ENCODE data around the gene WFDC2.

DNA sequence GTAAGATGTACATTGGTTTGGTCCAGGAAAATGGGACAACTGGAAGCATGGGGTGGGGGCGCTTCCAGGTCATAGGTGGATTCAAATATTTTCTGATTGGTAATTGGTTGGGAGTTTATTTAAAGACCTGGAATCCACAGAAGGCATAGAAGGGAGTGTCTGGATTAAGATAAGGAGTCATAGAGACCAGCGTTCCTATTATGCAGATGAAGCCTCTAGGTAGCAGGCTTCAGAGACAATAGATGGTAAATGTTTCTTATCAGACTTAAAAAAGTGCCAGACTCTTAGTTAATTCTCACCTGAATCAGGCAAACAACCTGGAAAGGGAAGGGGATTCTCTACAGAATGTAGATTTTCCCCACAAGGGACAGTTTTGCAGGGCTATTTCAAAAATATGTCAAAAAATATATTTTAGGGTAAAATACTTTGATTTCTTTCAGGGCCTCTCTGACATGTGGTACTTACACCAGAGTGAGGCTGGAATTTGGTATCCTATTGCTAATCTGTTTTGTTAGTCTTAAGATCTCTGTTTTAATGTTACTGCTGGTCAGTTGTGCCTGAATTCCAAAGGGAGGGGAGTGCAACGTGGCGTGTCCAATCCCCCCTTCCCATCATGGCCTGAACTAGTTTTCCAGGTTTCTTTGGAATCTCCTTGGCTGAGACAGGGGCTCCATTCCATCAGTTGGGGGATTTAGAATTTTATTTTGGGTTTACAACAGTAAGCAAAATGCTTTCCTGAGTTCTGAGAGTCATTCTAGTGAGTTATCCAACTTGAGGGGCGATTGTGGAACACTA is 28.5 kb upstream of the WFDC2 start:
- TF ChIP-seq SP4 (IDR thresholded peaks at IDR 0.05; ENCODE audit: low read length) (no peak), YY1 (IDR thresholded peaks at IDR 0.05; ENCODE audit: low read depth, low read length) (no peak), POLR2A (IDR thresholded peaks at IDR 0.05; ENCODE audit: control extremely low read depth in 1 of 2, low read depth in 2 of 2, low read length in 2 of 2) (no peak), RBBP5 (IDR thresholded peaks at IDR 0.05; ENCODE audit: borderline replicate concordance, low read depth, low read length) (no peak), POLR2AphosphoS5 (IDR thresholded peaks at IDR 0.05; ENCODE audit: low read depth, low read length) (no peak), SAP30 (IDR thresholded peaks at IDR 0.05; ENCODE audit: insufficient read depth, insufficient replicate concordance, low read length) (no peak), MAFK (IDR thresholded peaks at IDR 0.05; ENCODE audit: low read depth, low read length) (no peak)
- TF ChIP-seq, protein P1, sequence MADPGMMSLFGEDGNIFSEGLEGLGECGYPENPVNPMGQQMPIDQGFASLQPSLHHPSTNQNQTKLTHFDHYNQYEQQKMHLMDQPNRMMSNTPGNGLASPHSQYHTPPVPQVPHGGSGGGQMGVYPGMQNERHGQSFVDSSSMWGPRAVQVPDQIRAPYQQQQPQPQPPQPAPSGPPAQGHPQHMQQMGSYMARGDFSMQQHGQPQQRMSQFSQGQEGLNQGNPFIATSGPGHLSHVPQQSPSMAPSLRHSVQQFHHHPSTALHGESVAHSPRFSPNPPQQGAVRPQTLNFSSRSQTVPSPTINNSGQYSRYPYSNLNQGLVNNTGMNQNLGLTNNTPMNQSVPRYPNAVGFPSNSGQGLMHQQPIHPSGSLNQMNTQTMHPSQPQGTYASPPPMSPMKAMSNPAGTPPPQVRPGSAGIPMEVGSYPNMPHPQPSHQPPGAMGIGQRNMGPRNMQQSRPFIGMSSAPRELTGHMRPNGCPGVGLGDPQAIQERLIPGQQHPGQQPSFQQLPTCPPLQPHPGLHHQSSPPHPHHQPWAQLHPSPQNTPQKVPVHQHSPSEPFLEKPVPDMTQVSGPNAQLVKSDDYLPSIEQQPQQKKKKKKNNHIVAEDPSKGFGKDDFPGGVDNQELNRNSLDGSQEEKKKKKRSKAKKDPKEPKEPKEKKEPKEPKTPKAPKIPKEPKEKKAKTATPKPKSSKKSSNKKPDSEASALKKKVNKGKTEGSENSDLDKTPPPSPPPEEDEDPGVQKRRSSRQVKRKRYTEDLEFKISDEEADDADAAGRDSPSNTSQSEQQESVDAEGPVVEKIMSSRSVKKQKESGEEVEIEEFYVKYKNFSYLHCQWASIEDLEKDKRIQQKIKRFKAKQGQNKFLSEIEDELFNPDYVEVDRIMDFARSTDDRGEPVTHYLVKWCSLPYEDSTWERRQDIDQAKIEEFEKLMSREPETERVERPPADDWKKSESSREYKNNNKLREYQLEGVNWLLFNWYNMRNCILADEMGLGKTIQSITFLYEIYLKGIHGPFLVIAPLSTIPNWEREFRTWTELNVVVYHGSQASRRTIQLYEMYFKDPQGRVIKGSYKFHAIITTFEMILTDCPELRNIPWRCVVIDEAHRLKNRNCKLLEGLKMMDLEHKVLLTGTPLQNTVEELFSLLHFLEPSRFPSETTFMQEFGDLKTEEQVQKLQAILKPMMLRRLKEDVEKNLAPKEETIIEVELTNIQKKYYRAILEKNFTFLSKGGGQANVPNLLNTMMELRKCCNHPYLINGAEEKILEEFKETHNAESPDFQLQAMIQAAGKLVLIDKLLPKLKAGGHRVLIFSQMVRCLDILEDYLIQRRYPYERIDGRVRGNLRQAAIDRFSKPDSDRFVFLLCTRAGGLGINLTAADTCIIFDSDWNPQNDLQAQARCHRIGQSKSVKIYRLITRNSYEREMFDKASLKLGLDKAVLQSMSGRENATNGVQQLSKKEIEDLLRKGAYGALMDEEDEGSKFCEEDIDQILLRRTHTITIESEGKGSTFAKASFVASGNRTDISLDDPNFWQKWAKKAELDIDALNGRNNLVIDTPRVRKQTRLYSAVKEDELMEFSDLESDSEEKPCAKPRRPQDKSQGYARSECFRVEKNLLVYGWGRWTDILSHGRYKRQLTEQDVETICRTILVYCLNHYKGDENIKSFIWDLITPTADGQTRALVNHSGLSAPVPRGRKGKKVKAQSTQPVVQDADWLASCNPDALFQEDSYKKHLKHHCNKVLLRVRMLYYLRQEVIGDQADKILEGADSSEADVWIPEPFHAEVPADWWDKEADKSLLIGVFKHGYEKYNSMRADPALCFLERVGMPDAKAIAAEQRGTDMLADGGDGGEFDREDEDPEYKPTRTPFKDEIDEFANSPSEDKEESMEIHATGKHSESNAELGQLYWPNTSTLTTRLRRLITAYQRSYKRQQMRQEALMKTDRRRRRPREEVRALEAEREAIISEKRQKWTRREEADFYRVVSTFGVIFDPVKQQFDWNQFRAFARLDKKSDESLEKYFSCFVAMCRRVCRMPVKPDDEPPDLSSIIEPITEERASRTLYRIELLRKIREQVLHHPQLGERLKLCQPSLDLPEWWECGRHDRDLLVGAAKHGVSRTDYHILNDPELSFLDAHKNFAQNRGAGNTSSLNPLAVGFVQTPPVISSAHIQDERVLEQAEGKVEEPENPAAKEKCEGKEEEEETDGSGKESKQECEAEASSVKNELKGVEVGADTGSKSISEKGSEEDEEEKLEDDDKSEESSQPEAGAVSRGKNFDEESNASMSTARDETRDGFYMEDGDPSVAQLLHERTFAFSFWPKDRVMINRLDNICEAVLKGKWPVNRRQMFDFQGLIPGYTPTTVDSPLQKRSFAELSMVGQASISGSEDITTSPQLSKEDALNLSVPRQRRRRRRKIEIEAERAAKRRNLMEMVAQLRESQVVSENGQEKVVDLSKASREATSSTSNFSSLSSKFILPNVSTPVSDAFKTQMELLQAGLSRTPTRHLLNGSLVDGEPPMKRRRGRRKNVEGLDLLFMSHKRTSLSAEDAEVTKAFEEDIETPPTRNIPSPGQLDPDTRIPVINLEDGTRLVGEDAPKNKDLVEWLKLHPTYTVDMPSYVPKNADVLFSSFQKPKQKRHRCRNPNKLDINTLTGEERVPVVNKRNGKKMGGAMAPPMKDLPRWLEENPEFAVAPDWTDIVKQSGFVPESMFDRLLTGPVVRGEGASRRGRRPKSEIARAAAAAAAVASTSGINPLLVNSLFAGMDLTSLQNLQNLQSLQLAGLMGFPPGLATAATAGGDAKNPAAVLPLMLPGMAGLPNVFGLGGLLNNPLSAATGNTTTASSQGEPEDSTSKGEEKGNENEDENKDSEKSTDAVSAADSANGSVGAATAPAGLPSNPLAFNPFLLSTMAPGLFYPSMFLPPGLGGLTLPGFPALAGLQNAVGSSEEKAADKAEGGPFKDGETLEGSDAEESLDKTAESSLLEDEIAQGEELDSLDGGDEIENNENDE (IDR thresholded peaks at IDR 0.05; ENCODE audit: insufficient replicate concordance, low read length), result no peak
- TF ChIP-seq, protein P2, sequence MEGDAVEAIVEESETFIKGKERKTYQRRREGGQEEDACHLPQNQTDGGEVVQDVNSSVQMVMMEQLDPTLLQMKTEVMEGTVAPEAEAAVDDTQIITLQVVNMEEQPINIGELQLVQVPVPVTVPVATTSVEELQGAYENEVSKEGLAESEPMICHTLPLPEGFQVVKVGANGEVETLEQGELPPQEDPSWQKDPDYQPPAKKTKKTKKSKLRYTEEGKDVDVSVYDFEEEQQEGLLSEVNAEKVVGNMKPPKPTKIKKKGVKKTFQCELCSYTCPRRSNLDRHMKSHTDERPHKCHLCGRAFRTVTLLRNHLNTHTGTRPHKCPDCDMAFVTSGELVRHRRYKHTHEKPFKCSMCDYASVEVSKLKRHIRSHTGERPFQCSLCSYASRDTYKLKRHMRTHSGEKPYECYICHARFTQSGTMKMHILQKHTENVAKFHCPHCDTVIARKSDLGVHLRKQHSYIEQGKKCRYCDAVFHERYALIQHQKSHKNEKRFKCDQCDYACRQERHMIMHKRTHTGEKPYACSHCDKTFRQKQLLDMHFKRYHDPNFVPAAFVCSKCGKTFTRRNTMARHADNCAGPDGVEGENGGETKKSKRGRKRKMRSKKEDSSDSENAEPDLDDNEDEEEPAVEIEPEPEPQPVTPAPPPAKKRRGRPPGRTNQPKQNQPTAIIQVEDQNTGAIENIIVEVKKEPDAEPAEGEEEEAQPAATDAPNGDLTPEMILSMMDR (IDR thresholded peaks at IDR 0.05; ENCODE audit: control extremely low read depth in 1 of 3, insufficient read depth in 1 of 3, low read depth in 1 of 3, low read length in 3 of 3), result no peak

Measured in H1 (cell line).